Left colon (tissue), 2 donors: Measurements from ENCODE around the gene ERBB4. TPM values are rescaled to one million over a fixed set of nuclear protein-coding genes. Genes with fewer than 3 reads are reported as not detected.

Experiments
- ATAC-seq: fragments of 200-7000 bp; cut with Tn5 transposase; one replicate; pipeline ENCODE4 v1.9.1; 2020; ENCODE audit warnings: mild to moderate bottlenecking, moderate library complexity
- DNase-seq, 2 donors: peaks; one replicate each; pipeline ENCODE4 v3.0.0-alpha.2; 2020
- intact Hi-C, 2 donors: fragments of 100-400 bp; cut with DNase I in 1 of 2; cut with micrococcal nuclease in 1 of 2; formaldehyde crosslinking; loops; one replicate each; pipeline versions ENCODE4 v1.11.2 to v1.14.0; 2022; cut with DNase I, micrococcal nuclease
- total RNA-seq, 2 donors: library from RNA; stranded (reverse); fragmentation: NEBNext Ultra II Directional; extraction: Animal tissue kit (Norgen Biotek cat#: 25700); gene quantifications; one replicate each; pipeline ENCODE4 v1.2.1, GENCODE V29; 2021
- donor health status: DM: no; HTN: no; CAD: no.
- donor health status: DM: yes; HTN: yes; CAD: no.

ERBB4 gene
- total RNA-seq, 2 donors from 2014 or later: 0.18 to 0.70 TPM

DNA sequence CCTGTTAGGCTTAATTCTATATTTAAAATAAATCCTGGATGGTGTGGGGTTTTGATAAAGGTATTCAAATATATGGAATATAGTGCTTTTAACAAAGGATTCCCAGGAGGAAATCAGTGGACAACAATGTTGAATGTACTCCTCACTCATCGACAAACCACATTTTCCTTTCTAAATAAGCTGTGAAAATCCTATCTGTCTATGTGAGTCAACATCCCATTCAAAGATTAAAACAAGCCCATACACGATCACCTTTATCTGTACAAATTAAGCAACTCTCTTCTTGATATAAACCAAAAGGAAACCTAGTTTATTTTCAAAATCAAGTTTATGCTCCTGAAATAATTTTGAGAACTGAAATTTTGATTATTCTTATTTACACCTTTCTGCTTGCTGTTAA, 153.4 kb downstream of the ERBB4 start:
- intact Hi-C loops: no loop called here
- ATAC-seq: no peak

DNA sequence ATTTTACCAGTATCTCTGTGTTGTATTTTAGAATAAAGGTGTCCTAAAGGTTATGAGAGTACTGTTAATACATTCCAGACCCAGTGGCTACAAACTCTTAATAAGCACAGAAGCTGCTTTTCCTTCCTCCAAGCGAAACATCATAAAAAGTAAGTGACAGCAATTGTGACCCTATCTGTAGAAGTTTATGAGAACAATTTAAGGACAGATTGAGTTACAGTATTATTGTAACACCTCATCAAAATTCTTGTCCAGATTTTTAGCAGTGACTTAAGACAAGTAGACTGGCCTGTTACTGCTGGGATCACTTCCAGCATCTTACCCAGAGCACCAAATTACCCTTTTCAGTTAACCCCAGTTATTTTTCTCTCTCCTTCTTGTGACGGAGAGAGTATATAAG, 154.6 kb downstream of the ERBB4 start:
- ATAC-seq: no peak
- intact Hi-C loops: no loop called here
- DNase-seq: no peak

More for the DNA sequence above, 153.4 kb downstream of the ERBB4 start:
- no peak for DNase-seq

DNA sequence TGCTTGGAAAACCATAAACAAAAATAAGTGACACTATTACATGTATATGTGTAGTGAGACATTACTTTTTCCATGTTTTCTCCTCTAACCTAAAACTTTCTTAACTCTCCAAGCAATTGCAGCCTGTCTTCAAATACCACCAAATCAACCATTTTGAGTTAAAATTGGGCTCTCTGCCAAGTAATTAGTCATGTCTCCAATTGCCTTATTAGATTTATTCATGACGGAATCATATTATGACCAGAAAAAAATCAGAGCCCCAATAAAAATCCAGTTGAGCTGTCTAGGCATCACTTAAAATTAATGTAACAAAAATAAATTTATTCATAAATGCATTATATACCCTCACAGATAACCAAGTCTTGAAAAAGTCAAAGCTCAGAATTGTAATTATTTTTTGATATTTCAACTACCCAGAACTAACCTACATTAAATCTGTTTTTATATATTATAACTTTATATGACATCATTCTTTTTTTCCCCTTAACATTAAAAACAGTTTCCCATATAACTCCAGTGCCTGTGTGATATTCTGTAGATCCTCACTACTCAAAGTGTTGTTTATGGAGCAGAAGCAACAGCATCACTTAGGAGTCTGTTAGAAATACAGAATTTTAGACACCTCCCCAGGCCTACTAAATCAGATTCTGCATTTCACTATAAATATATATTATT, 157.0 kb downstream of the ERBB4 start:
- intact Hi-C loops: no loop called here
- DNase-seq (no peak), ATAC-seq (no peak)

DNA sequence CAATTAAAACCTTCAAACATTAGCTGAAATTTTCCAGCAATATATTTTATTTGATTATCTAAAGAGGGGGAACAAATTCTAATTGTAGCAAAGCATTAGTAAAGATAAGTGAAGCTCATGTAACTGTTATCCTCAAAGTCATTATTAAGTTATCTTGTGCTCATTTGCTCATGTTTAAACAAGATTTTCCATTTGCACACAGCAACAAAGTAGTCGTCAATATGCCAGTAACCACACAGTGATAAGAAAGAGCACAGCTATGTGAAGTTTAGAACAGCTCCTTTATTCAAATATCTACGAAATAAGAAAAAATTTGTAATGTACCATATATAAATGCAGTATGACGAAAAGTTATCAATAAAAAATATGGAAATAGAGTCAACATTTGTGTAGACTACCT, 159.5 kb downstream of the ERBB4 start:
- intact Hi-C loops: no loop called here
- DNase-seq: no peak
- ATAC-seq: no peak

DNA sequence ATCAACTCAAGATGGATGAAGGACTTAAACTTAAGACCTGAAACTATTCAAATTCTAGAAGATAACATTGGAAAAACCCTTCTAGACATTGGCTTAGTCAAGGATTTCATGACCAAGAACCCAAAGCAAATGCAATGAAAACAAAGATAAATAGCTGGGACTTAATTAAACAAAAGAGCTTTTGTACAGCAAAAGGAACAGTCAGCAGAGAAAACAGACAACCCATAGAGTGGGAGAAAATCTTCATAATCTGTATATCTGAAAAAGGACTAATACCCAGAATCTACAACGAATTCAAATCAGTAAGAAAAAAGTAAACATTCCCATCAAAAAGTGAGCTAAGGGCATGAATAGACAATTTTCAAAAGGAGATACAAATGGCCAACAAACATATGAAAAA, 171.2 kb downstream of the ERBB4 start:
- ATAC-seq (no peak), DNase-seq (no peak)
- intact Hi-C loops: no loop called here

DNA sequence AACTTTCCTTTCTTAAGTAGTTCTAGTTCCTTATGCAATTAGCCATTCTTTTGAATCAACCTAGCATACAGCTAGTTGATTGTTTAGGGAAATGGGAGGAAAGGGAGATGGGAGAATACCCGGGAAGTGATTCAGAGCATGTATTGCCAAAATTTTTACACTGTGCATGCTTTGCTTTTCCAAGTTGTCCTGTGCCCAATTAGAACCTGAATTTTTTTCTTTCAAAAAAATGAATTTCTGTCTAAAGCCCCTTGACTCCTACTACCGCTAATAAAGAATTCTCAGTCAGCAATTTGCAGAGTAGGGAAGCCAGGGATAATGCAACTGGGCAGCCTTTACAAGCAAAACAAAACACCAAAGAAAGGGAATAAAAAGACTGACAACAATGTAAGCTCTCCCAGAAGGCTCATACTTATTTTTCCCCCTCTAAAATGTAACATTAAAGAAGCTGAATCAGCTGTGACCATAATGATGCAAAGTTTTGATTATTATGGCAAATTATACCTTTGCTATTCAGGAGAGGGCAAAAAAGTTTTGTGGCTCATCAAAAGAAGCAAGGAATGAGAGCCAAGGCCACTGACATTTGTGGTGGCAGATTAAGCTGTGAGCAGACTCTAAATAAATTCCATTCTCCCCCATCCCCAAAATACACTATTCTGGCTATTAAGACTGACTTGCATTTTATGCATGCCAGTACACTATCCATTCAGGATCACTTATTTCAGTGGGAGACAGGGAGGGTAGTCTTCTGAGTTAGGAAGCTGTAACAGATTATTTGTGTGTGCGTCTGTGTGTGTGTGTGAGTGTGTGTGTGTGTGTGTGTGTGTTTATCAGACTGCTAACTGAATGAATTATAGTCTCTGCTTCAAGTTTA, 174.3 kb downstream of the ERBB4 start:
- ATAC-seq: no peak
- intact Hi-C loops: no loop called here
- DNase-seq: no peak

DNA sequence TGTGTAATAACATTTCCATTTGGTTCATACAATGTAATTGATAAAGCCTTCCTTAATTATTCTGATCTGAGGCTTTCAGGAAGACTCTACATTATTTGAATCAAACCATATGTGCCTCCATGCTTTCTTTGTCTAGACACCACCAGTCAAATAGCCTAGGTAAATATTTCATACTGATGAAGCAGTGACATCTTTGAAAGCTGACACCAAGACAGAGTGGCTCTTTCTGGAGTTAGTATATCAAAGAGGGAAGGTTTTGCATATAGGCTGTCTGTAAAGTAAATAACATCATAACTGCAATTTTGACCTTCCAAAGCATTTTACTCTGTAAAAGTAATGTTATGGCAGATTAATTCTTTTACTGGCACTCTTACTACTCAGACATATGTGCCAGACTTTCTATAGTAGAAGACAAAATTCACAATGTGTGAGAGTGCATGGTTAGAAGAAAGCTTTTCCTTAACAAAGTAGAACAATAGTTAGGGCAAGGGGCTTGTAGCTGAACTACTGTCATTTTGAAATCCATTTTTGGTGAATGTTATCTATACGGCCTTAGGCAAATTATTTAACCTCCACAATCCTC, 177.3 kb downstream of the ERBB4 start:
- intact Hi-C loops: no loop called here

DNA sequence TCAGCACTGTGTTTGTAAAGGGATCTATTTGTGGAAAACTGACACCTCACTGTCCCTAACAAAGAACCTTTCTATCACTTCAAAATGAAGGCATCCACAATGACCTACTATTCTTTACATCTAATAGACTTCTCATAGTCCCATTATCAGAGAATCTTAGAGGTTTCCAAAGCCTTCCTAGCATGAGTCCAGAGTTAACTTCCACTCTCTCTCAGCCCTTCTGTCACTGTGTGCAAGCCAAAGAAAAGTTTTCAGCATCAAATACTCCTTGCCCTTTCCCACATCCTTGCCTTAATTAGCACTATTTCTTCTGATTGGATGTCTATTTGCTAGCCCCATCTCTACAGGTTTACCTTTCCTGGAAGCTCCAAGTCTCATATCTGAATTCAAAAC, 178.5 kb downstream of the ERBB4 start:
- ATAC-seq (no peak), DNase-seq (no peak)
- intact Hi-C loops: no loop called here

More for the DNA sequence above, 177.3 kb downstream of the ERBB4 start:
- DNase-seq: no peak
- ATAC-seq: no peak

DNA sequence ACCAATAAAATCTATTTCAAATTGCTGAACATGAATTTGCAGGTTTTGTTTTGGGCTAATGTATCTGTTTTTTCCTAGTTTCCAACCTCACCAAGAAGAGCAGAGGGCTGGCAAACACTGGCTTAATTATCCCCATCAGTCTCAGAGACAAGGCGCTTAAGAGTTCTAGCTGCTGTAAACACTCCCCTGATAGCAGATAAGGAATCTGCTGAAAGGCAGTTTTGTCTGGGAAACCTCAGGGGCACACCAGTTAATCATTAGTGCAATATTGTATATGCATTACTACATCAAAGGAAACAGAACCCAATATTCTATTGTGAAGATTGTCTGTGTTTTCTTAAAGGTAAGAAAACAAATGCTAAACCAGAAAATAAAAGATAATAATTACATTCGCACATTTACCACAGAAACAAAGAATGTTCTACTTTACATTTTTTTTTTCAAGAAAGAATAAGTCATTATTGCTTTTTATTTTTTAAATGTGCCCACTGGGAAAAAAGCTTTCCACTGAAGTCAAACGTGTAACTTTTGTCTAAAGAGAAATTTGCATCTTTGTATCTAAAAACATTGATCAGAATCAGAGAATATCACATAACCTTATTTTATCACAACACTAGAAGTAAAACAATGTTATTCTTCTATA, 179.1 kb downstream of the ERBB4 start:
- ATAC-seq: no peak
- intact Hi-C loops: no loop called here
- DNase-seq: no peak

DNA sequence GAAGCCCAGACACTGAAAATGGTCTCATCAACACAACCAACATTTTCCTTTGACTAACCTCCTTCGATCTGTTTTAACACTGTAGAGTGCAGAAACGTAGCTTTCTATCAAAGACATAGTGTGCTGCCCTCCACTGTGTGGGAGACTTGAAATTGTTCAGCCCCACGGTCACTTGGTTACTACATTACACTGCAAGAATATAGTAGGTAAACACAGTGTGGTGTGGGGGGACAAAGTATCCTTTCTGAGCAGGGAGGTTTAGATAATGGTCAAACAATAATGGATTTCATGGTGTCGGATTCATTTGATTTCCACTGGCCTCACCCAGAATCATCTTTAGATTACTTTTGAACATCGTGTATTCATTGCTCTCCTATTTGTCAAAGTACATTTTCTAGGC, 181.0 kb downstream of the ERBB4 start:
- no peak for ATAC-seq
- intact Hi-C loops: no loop called here
- DNase-seq: no peak

DNA sequence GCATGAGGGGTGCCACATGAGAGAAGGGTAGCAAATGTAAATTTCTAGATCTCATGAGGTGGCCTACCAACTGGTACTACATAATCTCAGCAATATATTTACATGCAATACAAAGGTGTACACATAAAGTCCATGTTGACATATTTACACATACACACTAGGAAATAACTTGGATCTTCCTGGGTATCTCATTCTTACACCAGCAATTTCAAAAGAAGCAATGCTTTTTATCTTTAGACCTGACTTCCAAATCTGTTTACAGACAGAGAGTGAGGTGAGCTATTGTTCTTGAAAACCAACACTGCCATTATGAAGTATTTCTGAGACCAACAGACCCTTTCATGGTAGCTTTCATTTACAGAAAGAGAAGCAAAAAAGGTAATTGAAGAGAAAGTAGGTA, 184.2 kb downstream of the ERBB4 start:
- intact Hi-C loops: no loop called here
- DNase-seq: no peak

DNA sequence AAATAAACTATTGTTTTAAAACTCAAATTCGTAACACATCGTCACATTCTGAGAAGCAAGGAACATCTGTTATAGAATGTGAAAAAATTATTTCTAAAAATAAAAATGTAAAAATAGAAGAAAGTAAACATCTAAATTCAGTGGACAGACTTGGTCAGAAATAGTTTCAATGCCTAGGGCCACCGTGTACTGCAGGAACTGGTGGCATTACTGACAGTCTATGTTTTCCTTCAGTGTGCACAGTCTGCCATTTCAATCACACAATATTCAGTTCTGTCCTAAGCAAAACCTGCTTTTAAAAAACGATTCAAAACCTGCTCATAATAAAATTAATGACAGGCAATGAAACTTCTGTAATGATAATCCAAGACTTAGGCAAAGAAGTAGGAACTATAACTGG, 190.1 kb downstream of the ERBB4 start:
- ATAC-seq: no peak
- intact Hi-C loops: no loop called here
- no peak for DNase-seq

More for the DNA sequence above, 184.2 kb downstream of the ERBB4 start:
- ATAC-seq: no peak

DNA sequence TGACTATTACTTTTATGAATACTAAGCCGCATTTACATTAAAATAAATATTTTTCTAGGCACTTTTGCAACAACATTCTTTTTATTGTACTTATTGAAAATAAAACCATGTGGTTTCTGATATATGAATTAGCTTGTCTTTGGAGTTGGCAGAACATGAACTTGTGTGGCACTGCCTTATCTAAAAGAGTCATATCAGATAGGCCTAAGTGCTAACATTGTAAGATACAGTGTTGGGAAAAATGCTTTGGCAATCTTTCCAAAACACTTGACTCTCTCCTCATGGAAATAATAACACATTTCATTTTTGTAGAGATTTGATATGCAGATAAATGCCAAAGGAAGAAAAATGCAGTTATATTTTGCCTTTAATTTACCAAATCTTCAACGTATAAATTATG, 191.7 kb downstream of the ERBB4 start:
- DNase-seq: no peak
- intact Hi-C loops: no loop called here
- ATAC-seq: no peak

DNA sequence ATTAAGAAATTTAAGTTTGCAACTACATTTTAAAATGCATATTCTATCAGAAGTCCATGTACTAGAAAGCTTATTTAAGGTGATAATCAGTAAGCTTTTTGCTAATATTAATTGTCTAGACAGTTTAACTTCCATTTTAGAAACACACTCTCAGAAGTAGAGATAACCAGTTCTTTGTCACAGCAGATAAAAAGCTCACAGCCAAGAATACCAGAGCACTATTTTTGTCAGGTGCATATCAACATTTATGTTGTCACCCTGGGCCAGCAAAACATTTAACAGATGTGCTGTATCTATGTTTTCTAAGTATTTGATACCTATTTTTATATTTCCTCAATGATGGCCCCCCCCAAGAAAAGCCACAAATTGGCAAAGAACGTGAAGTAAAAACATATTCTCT, 192.6 kb downstream of the ERBB4 start:
- ATAC-seq: no peak
- intact Hi-C loops: no loop called here
- DNase-seq: no peak

DNA sequence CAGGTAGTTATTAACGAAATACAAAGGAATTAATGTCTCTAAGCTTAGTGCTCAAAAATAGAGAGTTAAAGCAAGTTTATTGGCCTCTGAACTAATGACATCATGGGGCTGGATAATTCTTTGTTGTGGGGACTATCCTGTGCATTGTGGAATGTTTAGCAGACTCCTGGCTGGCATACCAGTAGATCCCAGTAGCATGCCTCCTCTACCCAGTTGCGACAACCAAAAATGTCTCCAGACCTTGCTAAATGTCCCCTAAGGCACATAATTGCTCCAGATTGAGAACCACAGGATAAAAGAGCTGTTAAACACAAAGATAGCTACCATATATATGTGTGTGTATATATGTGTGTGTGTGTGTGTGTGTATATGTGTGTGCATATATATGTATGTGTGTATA, 194.5 kb downstream of the ERBB4 start:
- intact Hi-C loops: no loop called here
- ATAC-seq (no peak), DNase-seq (no peak)

DNA sequence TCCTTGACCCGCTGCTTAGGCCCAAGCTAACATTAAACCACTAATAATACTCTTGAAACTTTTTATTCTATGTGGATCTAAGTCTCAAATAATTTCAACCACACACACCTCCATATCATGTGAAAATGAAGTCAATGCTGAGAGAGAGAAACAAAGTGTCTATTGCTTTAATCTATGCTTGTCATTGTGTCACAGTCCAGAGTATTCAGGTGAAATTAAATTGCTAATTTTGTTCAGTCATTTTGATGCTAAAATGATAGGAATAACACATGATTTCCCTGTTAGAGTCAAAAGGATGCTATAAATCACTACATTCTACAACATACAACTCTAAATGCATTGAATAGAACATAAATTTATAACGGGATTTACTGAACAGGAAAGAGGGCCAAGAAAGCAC, 195.4 kb downstream of the ERBB4 start:
- ATAC-seq (no peak), DNase-seq (no peak)
- intact Hi-C loops: no loop called here

DNA sequence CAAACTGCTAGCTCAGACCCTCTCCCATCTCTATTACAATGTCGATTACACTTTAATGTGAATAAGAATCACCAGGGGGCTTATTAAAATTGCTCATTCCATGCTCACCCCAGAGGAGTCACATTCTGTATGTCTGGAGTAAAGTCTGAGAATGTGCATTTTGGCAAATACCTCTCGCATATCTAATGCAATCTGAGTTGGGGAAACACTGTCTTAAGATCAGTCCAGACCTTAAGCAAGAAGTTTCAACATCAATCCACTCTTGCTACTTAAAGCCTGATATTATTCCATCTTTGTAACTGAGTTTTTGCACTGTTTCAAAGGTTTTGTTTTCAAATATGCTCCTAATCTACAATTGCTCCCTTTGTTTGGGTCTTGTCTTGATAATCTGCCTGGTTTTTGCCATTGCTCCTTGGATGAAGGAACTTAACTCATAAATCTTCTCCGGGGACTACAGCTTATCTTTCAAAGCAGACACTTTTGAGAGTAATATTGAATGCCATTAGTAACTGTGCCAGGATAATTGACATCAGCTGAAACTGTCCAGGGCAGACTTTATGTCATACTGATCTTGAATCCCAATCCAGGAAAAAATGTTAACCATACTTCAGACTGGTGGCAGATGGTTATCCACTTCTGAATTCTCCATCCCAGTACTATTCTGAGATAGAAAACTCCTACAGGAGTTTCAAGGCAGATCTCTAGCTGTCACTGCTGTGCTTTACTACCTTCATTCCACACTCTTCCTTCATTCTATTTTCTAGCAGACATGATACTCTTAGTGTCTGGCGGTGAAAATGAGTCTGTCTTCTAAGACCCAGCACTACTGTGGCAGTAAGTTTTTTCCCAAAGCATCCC, 200.9 kb downstream of the ERBB4 start:
- ATAC-seq (no peak), DNase-seq (no peak)
- intact Hi-C loops: no loop called here

DNA sequence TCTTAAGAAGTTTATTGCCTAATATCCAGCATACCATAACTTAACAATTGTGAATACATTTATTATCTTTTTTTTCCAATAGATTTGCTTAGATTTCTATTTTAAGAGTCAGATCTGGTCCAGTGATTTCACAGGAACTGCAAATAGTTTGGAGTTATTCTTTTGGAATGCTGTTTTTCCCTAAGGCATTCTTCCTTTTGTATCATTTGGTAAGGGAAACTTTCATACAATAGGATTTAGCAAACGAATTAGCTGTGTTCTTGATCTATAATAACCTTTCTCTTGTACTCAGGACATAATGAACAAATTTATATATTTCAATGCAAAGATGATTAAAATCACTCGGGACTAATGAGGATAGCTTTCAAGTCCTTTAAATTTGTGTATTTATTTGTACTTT, 201.6 kb downstream of the ERBB4 start:
- ATAC-seq (no peak), DNase-seq (no peak)
- intact Hi-C loops: no loop called here

DNA sequence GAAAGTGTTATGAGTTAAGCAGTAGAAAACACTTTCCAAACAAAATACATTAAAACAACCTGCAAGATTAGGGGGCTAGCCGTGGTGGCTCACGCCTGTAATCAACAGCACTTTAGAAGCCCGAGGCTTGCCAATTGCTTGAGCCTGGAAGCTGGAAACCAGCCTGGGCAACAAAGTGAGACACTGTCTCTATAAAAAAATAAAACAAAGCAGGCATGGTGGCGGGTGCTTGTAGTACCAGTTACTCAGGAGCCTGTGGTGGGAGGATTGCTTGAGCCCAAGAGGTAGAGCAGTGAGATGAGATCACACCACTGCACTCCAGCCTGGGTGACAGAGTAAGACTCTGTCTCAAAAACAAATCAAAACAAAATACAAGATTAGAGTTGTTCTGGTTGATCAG, 208.3 kb downstream of the ERBB4 start:
- ATAC-seq (no peak), DNase-seq (no peak)
- intact Hi-C loops: no loop called here
